Mucosa of stomach (tissue), 1 donor: ENCODE data around the gene HOXB4.

ENCODE experiments used
- H3K27me3 ChIP-seq: one replicate; pipeline ENCODE4 v1.7.0; 2013; ENCODE audit warnings: mild to moderate bottlenecking, low read length; ENCODE audit not compliant: control insufficient read depth, insufficient read depth
- H3K36me3 ChIP-seq: one replicate; pipeline ENCODE4 v1.7.0; 2013; ENCODE audit warnings: low read length; ENCODE audit not compliant: control insufficient read depth, insufficient read depth
- H3K4me1 ChIP-seq: one replicate; pipeline ENCODE4 v1.7.0; 2013; ENCODE audit warnings: mild to moderate bottlenecking, low read length; ENCODE audit not compliant: control insufficient read depth, insufficient read depth
- H3K4me3 ChIP-seq: one replicate; pipeline ENCODE4 v1.7.0; 2013; ENCODE audit warnings: low read length
- H3K9ac ChIP-seq: one replicate; pipeline ENCODE4 v1.7.0; 2013; ENCODE audit warnings: mild to moderate bottlenecking, low read length, moderate library complexity
- H3K9me3 ChIP-seq: one replicate; pipeline ENCODE4 v1.7.0; 2013; ENCODE audit warnings: mild to moderate bottlenecking, low read length, moderate library complexity; ENCODE audit not compliant: control insufficient read depth
- donor health status: Pancreatic carcinoma.

The HOXB4 gene

DNA sequence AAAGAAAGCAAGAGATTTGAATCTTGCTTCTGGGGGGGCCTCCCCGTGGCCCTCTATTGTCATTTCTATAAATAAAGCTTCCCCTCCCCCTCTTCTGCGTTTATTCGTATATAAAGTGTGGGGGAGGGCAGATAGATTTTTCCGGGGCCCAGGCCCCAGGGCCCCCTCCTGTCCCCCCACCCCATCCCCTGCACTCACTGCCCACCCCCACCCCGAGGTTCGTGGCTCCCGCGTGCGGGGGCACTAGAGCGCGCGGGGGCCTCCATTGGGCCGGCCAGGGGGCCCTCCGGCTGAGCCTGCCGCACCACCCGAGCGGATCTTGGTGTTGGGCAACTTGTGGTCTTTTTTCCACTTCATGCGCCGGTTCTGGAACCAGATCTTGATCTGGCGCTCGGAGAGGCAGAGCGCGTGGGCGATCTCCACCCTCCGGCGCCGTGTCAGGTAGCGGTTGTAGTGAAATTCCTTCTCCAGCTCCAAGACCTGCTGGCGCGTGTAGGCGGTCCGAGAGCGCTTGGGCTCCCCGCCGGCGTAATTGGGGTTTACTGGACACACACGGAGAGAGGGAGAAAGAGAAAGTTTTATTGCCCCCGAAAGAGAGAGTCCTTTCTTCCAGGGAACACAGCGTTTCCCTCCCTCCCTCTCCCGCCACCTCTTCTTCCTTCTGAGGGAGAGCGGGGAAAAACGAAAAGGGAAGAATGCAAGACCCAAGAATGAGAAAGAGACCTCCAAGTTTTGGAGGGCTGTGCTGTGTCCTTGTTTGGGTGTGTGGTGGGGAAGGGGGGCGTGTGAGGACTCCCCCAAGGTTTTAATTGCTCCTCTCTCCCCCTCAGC is 1.5 kb downstream of the HOXB4 start:
- Histone ChIP-seq H3K4me3 (no peak overlapping the region), H3K9ac (peak overlapping the region; percentile 2), H3K4me1 (peaks cover 8% of the 10 kb centered on the region), H3K27me3 (peaks cover 89% of the 10 kb centered on the region), H3K9me3 (no peaks in the 10 kb centered on the region), H3K36me3 (no peaks in the 10 kb centered on the region)

DNA sequence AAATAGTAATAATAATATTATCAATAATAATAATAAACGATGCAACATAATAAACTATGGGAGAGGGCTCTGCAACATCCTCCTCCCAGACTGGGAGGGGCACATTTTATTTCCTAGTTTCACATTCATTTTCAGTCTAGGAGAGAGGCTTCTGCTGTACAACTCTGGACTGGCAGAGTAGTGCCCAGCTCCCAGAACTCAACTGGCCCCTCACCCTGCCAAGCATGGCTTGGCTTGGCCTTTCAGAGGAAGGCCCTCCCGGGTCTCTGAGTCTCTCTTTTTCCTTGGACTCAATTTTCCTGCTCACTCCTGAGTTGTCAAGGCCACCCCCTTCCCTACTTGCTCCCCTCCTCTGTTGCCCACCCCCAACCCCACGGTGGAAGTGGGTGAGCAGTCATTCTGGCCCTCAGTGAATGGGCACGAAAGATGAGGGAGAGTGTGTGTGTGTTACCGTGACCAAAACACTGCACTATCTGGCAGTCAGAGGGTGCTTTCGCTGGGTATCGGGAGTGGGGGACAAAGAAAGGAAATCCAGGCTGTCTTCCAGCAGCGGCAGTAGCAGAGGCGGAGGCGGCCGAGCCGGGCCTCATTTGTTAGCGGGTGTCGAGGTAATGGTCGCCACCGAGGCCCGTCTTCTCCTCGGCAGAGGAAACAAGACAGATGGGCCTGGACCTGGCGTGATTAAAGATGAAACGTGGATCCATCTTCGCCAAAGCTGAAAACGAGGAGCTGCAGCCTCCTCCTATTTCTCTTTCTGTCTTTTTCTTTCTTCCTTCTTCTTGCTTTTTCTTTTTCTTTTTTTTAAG is 2.3 kb downstream of the HOXB4 start:
- no peak overlapping the region for H3K4me3 ChIP-seq
- peaks cover 8% of the 10 kb centered on the region for H3K4me1 ChIP-seq
- H3K36me3 ChIP-seq = no peaks in the 10 kb centered on the region
- H3K27me3 ChIP-seq = peaks cover 89% of the 10 kb centered on the region
- H3K9me3 ChIP-seq = no peaks in the 10 kb centered on the region
- H3K9ac ChIP-seq = no peak overlapping the region

DNA sequence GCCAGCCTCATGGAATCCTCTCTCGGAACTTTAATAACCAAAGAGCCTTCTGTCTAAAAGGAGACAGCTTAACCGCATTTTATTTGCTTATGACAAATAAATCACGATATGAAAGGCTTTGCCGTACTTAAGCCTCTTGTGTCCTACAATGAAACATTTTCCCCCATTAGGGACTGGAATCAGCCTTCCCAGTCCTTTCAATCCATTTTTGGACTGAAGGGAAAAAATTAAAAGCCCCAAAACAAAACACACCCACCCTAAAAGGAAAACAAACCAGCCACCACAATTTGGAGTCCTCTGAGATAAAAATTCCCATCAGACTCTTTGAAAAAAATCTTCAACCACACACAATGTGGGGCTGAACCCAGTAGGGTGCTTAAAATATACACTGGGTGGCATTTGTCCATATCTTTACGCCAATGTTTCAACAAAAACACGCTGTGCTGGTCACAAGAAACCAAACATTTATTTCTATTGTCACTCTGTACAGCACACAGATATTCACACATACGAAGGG is 3.0 kb downstream of the HOXB4 start:
- Histone ChIP-seq H3K9ac (no peak overlapping the region), H3K4me1 (peaks cover 8% of the 10 kb centered on the region), H3K27me3 (peaks cover 89% of the 10 kb centered on the region), H3K36me3 (no peaks in the 10 kb centered on the region), H3K9me3 (no peaks in the 10 kb centered on the region), H3K4me3 (no peak overlapping the region)

DNA sequence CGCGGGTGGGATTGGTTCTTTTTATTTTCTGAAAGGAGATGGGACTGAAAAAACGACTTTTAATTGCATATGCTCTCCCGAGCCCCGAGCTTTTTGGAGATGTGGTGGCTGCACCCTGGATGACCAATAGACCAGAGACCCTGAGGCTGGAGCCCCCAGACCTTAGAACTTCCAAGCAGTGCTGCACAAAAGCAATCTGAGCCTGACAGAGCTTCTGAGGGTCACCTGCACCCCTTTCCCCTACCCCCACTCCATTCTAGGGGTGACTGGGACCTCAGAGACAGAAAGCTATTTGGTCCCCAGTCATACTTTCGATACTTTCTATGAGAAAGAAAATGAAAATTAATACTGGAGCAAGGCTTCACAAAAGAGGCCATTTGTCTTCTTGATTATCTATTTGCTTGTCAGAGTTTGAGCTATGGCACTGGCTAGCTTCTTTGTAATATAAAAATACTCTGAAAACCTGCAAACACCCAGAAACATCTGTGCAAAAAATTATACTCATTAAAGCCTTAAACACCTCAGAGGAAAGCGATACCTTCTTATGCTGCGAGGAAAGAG is 3.6 kb downstream of the HOXB4 start:
- Histone ChIP-seq H3K36me3 (no peaks in the 10 kb centered on the region), H3K27me3 (peaks cover 91% of the 10 kb centered on the region), H3K4me1 (peaks cover 8% of the 10 kb centered on the region), H3K9ac (peak overlapping the region; percentile 53), H3K4me3 (no peak overlapping the region), H3K9me3 (no peaks in the 10 kb centered on the region)

DNA sequence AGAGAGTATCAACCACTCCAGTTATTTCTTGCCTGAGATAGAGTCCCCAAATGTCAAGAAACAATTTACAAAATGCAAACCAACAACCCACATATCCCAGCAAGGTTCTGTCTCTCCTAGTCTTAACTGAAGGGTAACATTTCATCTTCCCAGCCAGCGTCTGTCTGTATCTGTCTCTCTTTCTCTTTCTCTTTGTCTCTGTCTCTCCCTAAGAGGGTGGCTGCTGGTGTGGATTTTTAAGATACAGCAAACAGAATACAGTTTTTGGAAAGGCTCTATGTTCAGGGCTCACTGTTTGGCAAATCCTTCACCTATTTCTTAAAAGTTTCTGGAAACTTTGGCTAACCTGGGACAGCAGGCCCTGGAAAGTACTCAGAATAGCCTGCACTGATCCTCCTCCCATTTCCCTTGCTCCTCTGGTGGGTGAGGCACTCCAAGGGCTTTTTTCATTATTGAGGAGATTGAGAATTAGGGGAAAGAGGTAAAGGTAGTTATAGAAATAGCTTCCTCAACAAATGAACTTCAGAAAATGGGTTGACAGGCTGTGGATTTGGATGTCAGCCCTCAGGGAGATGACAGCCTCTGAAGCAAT is 6.2 kb downstream of the HOXB4 start:
- Histone ChIP-seq H3K9ac (peak overlapping the region; percentile 67), H3K9me3 (no peaks in the 10 kb centered on the region), H3K27me3 (peaks cover 98% of the 10 kb centered on the region), H3K4me3 (no peak overlapping the region), H3K36me3 (no peaks in the 10 kb centered on the region), H3K4me1 (peaks cover 20% of the 10 kb centered on the region)

DNA sequence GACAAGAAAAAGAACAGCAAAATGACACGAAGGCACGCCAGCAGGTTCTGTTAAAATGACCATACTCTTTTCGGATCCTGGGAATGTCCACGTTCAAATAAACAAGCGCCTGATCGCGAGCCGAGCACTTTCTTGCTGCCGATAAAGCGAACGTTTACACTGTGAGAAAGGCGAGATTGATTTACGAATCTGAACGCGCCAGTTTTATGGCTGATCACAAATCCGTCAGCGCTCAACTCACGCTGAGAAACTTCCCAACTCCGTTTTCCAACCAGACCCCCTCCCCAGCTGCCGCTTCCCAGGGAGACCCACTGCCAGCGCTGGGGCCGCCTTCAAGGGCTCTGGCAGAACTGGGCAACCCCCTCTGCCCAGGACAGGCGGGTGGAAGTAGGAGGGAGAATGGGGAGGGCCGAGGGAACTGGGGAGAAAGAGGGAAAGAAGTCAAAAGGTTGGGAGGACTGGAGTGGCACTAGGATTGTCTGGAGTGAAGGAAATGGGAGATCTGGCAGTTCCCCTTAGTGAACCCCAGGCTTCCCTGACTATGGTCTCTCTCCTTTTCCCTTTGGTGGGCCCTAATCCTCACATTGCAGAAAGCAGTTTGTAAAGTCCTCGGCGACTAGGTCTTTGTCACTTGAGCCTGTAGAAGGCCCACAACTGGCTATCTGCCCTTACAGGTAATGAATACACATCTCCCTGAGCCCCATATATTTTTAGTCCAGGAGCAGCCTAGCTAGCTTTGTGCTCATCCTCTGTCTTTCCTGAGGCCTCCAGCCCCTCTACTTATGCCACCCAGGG is 6.9 kb downstream of the HOXB4 start:
- no peaks in the 10 kb centered on the region for H3K9me3 ChIP-seq
- peak overlapping the region; percentile 67 for H3K9ac ChIP-seq
- no peak overlapping the region for H3K4me3 ChIP-seq
- peaks cover 98% of the 10 kb centered on the region for H3K27me3 ChIP-seq
- H3K36me3 ChIP-seq = no peaks in the 10 kb centered on the region
- H3K4me1 ChIP-seq = peaks cover 20% of the 10 kb centered on the region

DNA sequence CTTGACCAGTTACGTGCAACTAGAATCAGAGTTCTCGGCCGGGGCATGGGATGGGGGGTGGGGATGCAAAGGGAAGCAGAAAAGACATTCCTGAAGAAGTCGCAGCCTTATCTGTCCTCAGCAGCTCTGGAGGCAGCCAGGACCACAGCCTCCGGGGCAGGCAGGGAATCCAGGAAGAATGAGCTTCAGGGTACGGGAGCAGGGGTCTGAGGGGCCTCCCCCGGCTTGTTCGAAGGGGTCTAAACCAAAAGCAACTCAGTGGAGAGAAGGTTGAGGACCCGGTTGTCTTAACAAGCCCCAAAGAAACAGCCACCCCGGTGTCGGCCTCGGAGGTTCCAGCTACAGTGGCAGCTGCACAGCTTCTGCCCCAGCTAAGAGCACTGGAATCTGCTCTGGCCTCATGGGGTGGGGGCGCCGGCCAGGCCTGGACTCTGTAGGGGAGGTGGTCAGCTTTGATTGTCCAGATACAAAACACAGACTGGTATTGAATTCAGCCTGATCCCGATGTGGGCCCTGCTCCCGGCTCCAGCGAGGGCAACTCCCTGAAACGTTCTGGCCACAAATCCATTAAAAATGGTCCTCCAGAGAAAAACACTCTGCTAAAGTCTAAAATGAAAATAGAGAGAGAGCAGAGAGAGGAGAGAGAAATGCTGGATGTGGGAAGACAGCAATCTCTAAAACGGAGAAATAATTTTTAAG is 7.7 kb downstream of the HOXB4 start:
- Histone ChIP-seq H3K36me3 (no peaks in the 10 kb centered on the region), H3K9ac (peak overlapping the region; percentile 67), H3K27me3 (peaks cover 99% of the 10 kb centered on the region), H3K9me3 (no peaks in the 10 kb centered on the region), H3K4me1 (peaks cover 14% of the 10 kb centered on the region), H3K4me3 (no peak overlapping the region)

DNA sequence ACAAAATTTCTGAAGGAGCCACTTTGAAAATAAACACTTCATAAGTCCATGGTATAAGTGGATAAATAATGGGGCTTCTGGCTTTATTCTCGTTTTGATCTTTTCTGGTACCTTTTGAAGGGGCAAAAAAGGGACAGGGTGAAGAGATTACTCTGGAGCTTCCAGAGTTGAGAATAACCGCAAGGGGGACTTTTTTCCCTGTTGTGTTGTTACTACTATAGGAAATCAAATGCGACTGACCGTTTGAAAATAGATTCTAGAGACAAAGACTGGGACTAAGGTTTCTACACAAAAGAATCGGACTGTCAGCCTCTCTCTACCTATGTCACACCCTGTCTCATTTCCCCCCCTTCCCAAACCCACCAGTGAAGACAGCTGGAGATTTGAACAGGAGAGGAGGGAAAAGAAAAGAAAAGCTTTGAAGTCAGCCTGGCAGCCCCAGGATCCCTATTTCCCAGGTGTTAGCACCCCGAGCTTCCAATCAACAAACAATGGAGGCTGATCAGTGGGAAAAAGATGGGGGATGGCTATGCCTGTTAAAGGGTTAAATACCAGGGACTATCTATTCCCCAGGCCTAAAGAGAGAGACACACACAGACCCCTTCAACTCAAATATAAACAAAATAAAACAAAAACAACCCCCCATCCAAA is 8.4 kb downstream of the HOXB4 start:
- Histone ChIP-seq H3K4me1 (peaks cover 19% of the 10 kb centered on the region), H3K4me3 (no peak overlapping the region), H3K9ac (peak overlapping the region; percentile 67)

DNA sequence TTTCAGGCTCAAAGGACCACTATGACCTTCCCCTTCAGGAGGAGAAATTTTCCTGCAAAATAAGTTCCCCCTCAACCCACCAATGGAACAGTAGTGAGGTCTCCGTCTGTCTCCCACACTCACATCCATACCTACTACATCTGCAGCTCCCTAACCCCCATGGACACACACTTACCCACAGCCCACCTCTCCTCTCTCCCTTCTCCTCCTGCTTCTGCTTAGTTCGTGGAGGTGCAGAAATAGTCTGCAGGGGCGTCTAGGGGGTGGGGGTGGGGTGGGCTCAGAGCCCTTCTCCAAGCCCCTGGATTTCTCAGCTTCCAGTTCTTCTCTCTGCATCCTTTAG is 8.9 kb downstream of the HOXB4 start:
- H3K27me3 ChIP-seq = peaks cover 99% of the 10 kb centered on the region
- H3K9me3 ChIP-seq = no peaks in the 10 kb centered on the region
- H3K9ac ChIP-seq = no peak overlapping the region
- H3K4me3 ChIP-seq = no peak overlapping the region
- no peaks in the 10 kb centered on the region for H3K36me3 ChIP-seq
- peaks cover 19% of the 10 kb centered on the region for H3K4me1 ChIP-seq

More for the DNA sequence above, 8.4 kb downstream of the HOXB4 start:
- Histone ChIP-seq H3K9me3 (no peaks in the 10 kb centered on the region), H3K27me3 (peaks cover 100% of the 10 kb centered on the region), H3K36me3 (no peaks in the 10 kb centered on the region)

DNA sequence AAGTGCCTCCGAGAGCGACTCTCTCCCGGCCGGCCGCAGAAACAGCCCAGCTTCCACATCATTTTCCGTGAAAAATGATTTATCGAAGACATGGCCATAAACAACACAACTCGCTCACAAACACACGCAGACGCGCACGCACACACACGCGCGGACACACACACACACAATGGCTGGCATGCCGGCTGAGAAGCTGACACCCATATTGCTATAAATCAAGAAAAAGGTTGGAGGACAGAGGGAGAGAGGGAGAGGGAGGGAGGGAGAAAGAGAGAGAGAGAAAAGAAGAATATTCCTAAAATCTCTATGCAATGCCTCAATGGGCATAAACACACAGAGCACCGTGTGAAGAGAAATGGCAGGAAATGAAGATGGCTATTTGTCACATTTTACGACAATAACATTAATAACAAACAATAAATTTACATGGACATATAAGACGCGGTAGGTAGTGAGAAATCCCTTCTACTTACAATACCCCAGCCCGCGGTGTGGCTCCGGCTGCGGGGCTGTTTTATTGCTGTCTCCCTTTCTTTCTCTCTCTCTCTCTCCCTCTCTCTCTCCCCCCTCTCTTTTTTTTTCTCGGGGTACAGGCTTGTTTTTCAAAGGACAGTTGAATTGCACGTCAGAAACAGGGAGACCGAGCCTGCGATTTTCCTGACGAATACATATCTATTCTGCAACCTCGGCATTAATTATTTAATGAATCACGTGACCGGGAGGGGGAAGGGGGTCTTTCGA is 9.5 kb downstream of the HOXB4 start:
- Histone ChIP-seq H3K9me3 (no peaks in the 10 kb centered on the region), H3K36me3 (no peaks in the 10 kb centered on the region), H3K4me3 (no peak overlapping the region), H3K4me1 (peaks cover 19% of the 10 kb centered on the region), H3K27me3 (peaks cover 96% of the 10 kb centered on the region), H3K9ac (no peak overlapping the region)
